Osteoblast (primary cell): ENCODE measurements around the gene RREB1. TPM values are rescaled to one million over a fixed set of nuclear protein-coding genes. Genes with fewer than 3 reads are reported as not detected.
A peak's percentile ranks its signal among the peaks of the same experiment; 100 is the strongest.

ENCODE experiments used
- DNase-seq: peaks from one replicate; pipeline ENCODE4 v3.0.0; 2011; ENCODE audit warnings: low spot score, mixed read lengths; ENCODE audit not compliant: insufficient read length; ENCODE audit errors: missing footprints
- H2AFZ ChIP-seq: 2 replicates; pipeline ENCODE4 v1.6.0; 2011; ENCODE audit warnings: mild to moderate bottlenecking, low read length
- H3K27ac ChIP-seq: 2 replicates; pipeline ENCODE4 v1.5.1; 2011; ENCODE audit warnings: mild to moderate bottlenecking, low read depth, low read length, moderate library complexity
- H3K27me3 ChIP-seq: 2 replicates; pipeline ENCODE4 v1.6.0; 2012; ENCODE audit warnings: mild to moderate bottlenecking, control low read depth, inconsistent platforms, low read length, moderate library complexity; ENCODE audit not compliant: insufficient read depth
- H3K36me3 ChIP-seq: 2 replicates; pipeline ENCODE4 v1.5.1; 2011; ENCODE audit warnings: mild to moderate bottlenecking, low read length, control low read depth, moderate library complexity; ENCODE audit not compliant: insufficient read depth
- H3K4me1 ChIP-seq: 2 replicates; pipeline ENCODE4 v1.5.1; 2011; ENCODE audit warnings: mild to moderate bottlenecking, low read length, control low read depth, moderate library complexity; ENCODE audit not compliant: insufficient read depth
- H3K4me2 ChIP-seq: 2 replicates; pipeline ENCODE4 v1.6.0; 2011; ENCODE audit warnings: mild to moderate bottlenecking, low read length; ENCODE audit not compliant: insufficient read depth
- H3K4me3 ChIP-seq: fragments of 200-600 bp; sonication (generic); 3 replicates; pipeline ENCODE4 v1.5.1; 2012; ENCODE audit warnings: mild to moderate bottlenecking, low read length, inconsistent platforms; ENCODE audit not compliant: insufficient read depth
- H3K79me2 ChIP-seq: 2 replicates; pipeline ENCODE4 v1.6.0; 2012; ENCODE audit warnings: mild to moderate bottlenecking, low read length, control low read depth, inconsistent platforms; ENCODE audit not compliant: insufficient read depth
- H3K9me3 ChIP-seq: 2 replicates; pipeline ENCODE4 v1.5.1; 2011; ENCODE audit warnings: low read depth, low read length, control low read depth
- H4K20me1 ChIP-seq: 2 replicates; pipeline ENCODE4 v1.6.0; 2012; ENCODE audit warnings: mild to moderate bottlenecking, low read length, control low read depth; ENCODE audit not compliant: insufficient read depth
- total RNA-seq: library from RNA; depleted of rRNA; stranded (reverse); fragments of >200 nt; gene quantifications from 2 replicates; pipeline ENCODE4 v1.2.3, GENCODE V29; 2012
- TF ChIP-seq, protein P1 (sequence below): IDR thresholded peaks from 2 replicates; pipeline ENCODE4 v1.5.1; 2011; ENCODE audit warnings: mild to moderate bottlenecking, low read depth, low read length, moderate library complexity; ENCODE audit errors: extremely low read depth

Gene RREB1
- total RNA-seq, 1 donor = 29.3 TPM

- no peak for DNase-seq
- H4K20me1 ChIP-seq = peaks cover 45% of the 10 kb centered on the region
- TF ChIP-seq, protein P1, sequence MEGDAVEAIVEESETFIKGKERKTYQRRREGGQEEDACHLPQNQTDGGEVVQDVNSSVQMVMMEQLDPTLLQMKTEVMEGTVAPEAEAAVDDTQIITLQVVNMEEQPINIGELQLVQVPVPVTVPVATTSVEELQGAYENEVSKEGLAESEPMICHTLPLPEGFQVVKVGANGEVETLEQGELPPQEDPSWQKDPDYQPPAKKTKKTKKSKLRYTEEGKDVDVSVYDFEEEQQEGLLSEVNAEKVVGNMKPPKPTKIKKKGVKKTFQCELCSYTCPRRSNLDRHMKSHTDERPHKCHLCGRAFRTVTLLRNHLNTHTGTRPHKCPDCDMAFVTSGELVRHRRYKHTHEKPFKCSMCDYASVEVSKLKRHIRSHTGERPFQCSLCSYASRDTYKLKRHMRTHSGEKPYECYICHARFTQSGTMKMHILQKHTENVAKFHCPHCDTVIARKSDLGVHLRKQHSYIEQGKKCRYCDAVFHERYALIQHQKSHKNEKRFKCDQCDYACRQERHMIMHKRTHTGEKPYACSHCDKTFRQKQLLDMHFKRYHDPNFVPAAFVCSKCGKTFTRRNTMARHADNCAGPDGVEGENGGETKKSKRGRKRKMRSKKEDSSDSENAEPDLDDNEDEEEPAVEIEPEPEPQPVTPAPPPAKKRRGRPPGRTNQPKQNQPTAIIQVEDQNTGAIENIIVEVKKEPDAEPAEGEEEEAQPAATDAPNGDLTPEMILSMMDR = no peak
- no peaks in the 10 kb centered on the region for H3K9me3 ChIP-seq
- peaks cover 6% of the 10 kb centered on the region for H3K36me3 ChIP-seq
- peaks cover 100% of the 10 kb centered on the region for H3K79me2 ChIP-seq
- H3K4me2 ChIP-seq = no peak overlapping the region
- no peak overlapping the region for H2AFZ ChIP-seq
- H3K4me1 ChIP-seq = peaks cover 17% of the 10 kb centered on the region
- no peaks in the 10 kb centered on the region for H3K27me3 ChIP-seq
- no peak overlapping the region for H3K27ac ChIP-seq
- H3K4me3 ChIP-seq = no peak overlapping the region
These were observed 11.6 kb downstream of the RREB1 start for GRCh38 chr6:7119272-7119801.

DNA sequence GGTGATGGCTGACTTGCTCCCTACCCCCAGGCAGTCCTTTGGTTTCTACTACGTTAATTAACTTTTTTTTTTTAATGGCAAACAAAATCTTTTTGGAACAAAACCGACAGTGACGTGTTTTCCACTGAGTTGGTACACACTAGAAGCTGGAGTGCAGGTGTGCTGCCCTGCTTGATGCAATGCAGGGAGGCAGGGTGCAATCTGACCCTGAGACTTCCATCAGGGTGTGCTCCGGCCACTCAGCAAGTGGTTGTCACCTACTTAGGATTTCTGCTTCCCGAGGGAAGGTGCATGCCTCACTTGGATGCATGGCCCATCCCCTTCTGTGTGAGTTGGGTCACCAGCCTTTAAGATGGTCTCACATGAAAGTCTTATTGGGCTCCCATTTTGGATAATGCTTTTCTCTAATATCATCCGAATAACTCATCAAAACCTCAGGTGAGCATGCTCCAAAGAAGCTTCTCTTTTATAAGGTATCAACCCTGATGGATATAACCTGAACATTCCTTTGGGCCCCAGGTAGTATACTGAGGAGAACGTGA, 14.0 kb downstream of the RREB1 start:
- DNase-seq = no peak
- peaks cover 12% of the 10 kb centered on the region for H3K36me3 ChIP-seq
- H3K4me1 ChIP-seq = peaks cover 7% of the 10 kb centered on the region
- TF ChIP-seq, protein P1 = no peak
- H3K27me3 ChIP-seq = no peaks in the 10 kb centered on the region
- H3K9me3 ChIP-seq = no peaks in the 10 kb centered on the region
- H3K27ac ChIP-seq = no peak overlapping the region
- no peak overlapping the region for H2AFZ ChIP-seq
- peaks cover 48% of the 10 kb centered on the region for H4K20me1 ChIP-seq
- H3K4me2 ChIP-seq = no peak overlapping the region
- H3K79me2 ChIP-seq = peaks cover 100% of the 10 kb centered on the region
- H3K4me3 ChIP-seq = no peak overlapping the region

GRCh38 chr6:7122684-7123083, 14.9 kb downstream of the RREB1 start:
- Histone ChIP-seq H3K9me3 (no peaks in the 10 kb centered on the region), H3K79me2 (peaks cover 100% of the 10 kb centered on the region), H3K4me1 (peaks cover 7% of the 10 kb centered on the region), H3K27ac (no peak overlapping the region), H3K4me2 (no peak overlapping the region), H2AFZ (no peak overlapping the region), H3K27me3 (no peaks in the 10 kb centered on the region), H3K4me3 (no peak overlapping the region), H4K20me1 (peaks cover 57% of the 10 kb centered on the region), H3K36me3 (peaks cover 12% of the 10 kb centered on the region)
- no peak for DNase-seq
- TF ChIP-seq, protein P1 = no peak

- H3K27ac ChIP-seq = peak overlapping the region; percentile 56
These were observed 16.4 kb downstream of the RREB1 start for GRCh38 chr6:7124114-7124513.

More at GRCh38 chr6:7124114-7124513, 16.4 kb downstream of the RREB1 start:
- Histone ChIP-seq H3K36me3 (peaks cover 12% of the 10 kb centered on the region), H3K27me3 (no peaks in the 10 kb centered on the region), H3K9me3 (no peaks in the 10 kb centered on the region), H3K4me3 (no peak overlapping the region), H3K4me2 (no peak overlapping the region), H4K20me1 (peaks cover 68% of the 10 kb centered on the region), H2AFZ (no peak overlapping the region), H3K79me2 (peaks cover 100% of the 10 kb centered on the region), H3K4me1 (peaks cover 7% of the 10 kb centered on the region)
- DNase-seq = no peak
- TF ChIP-seq, protein P1 = no peak
